SK-N-SH treated with all-trans-retinoic acid at 6 μM for 48 hours (cell line): Measurements from ENCODE around the gene RASL11B.

Experiments
- ATAC-seq: fragments of 200-7000 bp; cut with Tn5 transposase; 3 replicates; pipeline ENCODE4 v1.9.1; 2020; ENCODE audit warnings: mild to moderate bottlenecking, moderate library complexity
- BACH2 ChIP-seq: fragments of 250-450 bp; sonication (Bioruptor Pico); IDR thresholded peaks from 2 replicates; pipeline ENCODE4 v1.9.0; 2021; ENCODE audit warnings: mild to moderate bottlenecking, borderline replicate concordance
- CREB5 ChIP-seq: fragments of 250-450 bp; sonication (Bioruptor Pico); IDR thresholded peaks from 2 replicates; pipeline ENCODE4 v1.5.1; 2020; ENCODE audit warnings: low read depth, mild to moderate bottlenecking, moderate library complexity
- CSDC2 ChIP-seq: fragments of 250-450 bp; sonication (Bioruptor Pico); IDR thresholded peaks from 2 replicates; pipeline ENCODE4 v1.5.0; 2020; ENCODE audit warnings: mild to moderate bottlenecking, moderate library complexity
- CSRNP3 ChIP-seq: fragments of 250-450 bp; sonication (Bioruptor Pico); IDR thresholded peaks from 2 replicates; pipeline ENCODE4 v1.5.1; 2021; ENCODE audit warnings: mild to moderate bottlenecking, moderate library complexity
- ESRRG ChIP-seq: fragments of 250-450 bp; sonication (Bioruptor Pico); IDR thresholded peaks from 2 replicates; pipeline ENCODE4 v1.6.1; 2021; ENCODE audit warnings: mild to moderate bottlenecking
- GLIS3 ChIP-seq: fragments of 250-450 bp; sonication (Bioruptor Pico); IDR thresholded peaks from 2 replicates; pipeline ENCODE4 v1.5.0; 2020; ENCODE audit warnings: mild to moderate bottlenecking, moderate library complexity
- ISL1 ChIP-seq: fragments of 250-450 bp; sonication (Bioruptor Pico); IDR thresholded peaks from 2 replicates; pipeline ENCODE4 v2.1.2; 2022; ENCODE audit warnings: mild to moderate bottlenecking, moderate library complexity
- OSR1 ChIP-seq: fragments of 250-450 bp; sonication (Bioruptor Pico); IDR thresholded peaks from 2 replicates; pipeline ENCODE4 v1.8.0; 2022; ENCODE audit warnings: moderate library complexity, mild to moderate bottlenecking, inconsistent platforms
- PATZ1 ChIP-seq: fragments of 250-450 bp; sonication (Bioruptor Pico); IDR thresholded peaks from 2 replicates; pipeline ENCODE4 v1.8.0; 2020; ENCODE audit warnings: mild to moderate bottlenecking, moderate library complexity, borderline replicate concordance
- POU6F1 ChIP-seq: fragments of 250-450 bp; sonication (Bioruptor Pico); IDR thresholded peaks from 2 replicates; pipeline ENCODE4 v1.8.0; 2021; ENCODE audit warnings: low read depth, mild to moderate bottlenecking, moderate library complexity, borderline replicate concordance
- PPARA ChIP-seq: fragments of 250-450 bp; sonication (Bioruptor Pico); IDR thresholded peaks from 2 replicates; pipeline ENCODE4 v1.5.0; 2020; ENCODE audit warnings: mild to moderate bottlenecking, borderline replicate concordance
- RARB ChIP-seq: fragments of 250-450 bp; sonication (Bioruptor Pico); IDR thresholded peaks from 2 replicates; pipeline ENCODE4 v1.8.0; 2021; ENCODE audit warnings: mild to moderate bottlenecking, moderate library complexity
- SNAI2 ChIP-seq: fragments of 250-450 bp; sonication (Bioruptor Pico); IDR thresholded peaks from 2 replicates; pipeline ENCODE4 v1.5.0; 2020; ENCODE audit warnings: mild to moderate bottlenecking, moderate library complexity
- TCF4 ChIP-seq: fragments of 250-450 bp; sonication (Bioruptor Pico); IDR thresholded peaks from 2 replicates; pipeline ENCODE4 v1.8.0; 2021; ENCODE audit warnings: mild to moderate bottlenecking, moderate library complexity, borderline replicate concordance
- TSHZ2 ChIP-seq: fragments of 250-450 bp; sonication (Bioruptor Pico); IDR thresholded peaks from 2 replicates; pipeline ENCODE4 v1.5.0; 2020; ENCODE audit warnings: mild to moderate bottlenecking, moderate library complexity
- ZC3H10 ChIP-seq: fragments of 250-450 bp; sonication (Bioruptor Pico); IDR thresholded peaks from 2 replicates; pipeline ENCODE4 v1.5.1; 2021; ENCODE audit warnings: mild to moderate bottlenecking, moderate library complexity
- ZFP3 ChIP-seq: fragments of 250-450 bp; sonication (Bioruptor Pico); IDR thresholded peaks from 2 replicates; pipeline ENCODE4 v1.5.0; 2020; ENCODE audit warnings: mild to moderate bottlenecking, moderate library complexity
- ZFP30 ChIP-seq: fragments of 450-650 bp; formaldehyde crosslinking; IDR thresholded peaks from 2 replicates; pipeline ENCODE4 v1.5.0; 2022; ENCODE audit warnings: mild to moderate bottlenecking, moderate library complexity
- ZNF565 ChIP-seq: fragments of 450-650 bp; formaldehyde crosslinking; conservative IDR thresholded peaks from 2 replicates; pipeline ENCODE4 v1.5.0; 2020; ENCODE audit warnings: low read depth, mild to moderate bottlenecking, moderate library complexity
- ZNF8 ChIP-seq: fragments of 450-650 bp; formaldehyde crosslinking; IDR thresholded peaks from 2 replicates; pipeline ENCODE4 v1.5.0; 2020; ENCODE audit warnings: mild to moderate bottlenecking, moderate library complexity

Gene RASL11B

GRCh38 chr4:52862639-52863161 is 583 bp downstream of the RASL11B start (continued):
- TF ChIP-seq CREB5 (CRISPR knock-in tag), result no peak
- no peak for TF ChIP-seq POU6F1

- no peak for TF ChIP-seq BACH2 (CRISPR knock-in tag)
- TF ChIP-seq TSHZ2, result no peak
- TF ChIP-seq GLIS3, result no peak
- no peak for TF ChIP-seq SNAI2 (CRISPR knock-in tag)
- TF ChIP-seq ZC3H10 (CRISPR knock-in tag), result no peak
- TF ChIP-seq CSRNP3 (CRISPR knock-in tag), result no peak
- TF ChIP-seq ZFP3 (CRISPR knock-in tag), result no peak
- no peak for TF ChIP-seq TCF4 (CRISPR knock-in tag)
- TF ChIP-seq ZFP30 (CRISPR knock-in tag), result no peak
- TF ChIP-seq PPARA (CRISPR knock-in tag), result no peak
- no peak for TF ChIP-seq ZNF8 (CRISPR knock-in tag)
- no peak for TF ChIP-seq ESRRG (CRISPR knock-in tag)
- no peak for TF ChIP-seq RARB (CRISPR knock-in tag)
- TF ChIP-seq PATZ1 (CRISPR knock-in tag), result no peak
- no peak for TF ChIP-seq CSDC2
- no peak for TF ChIP-seq POU6F1
- no peak for TF ChIP-seq OSR1 (CRISPR knock-in tag)
- no peak for TF ChIP-seq CREB5 (CRISPR knock-in tag)
- TF ChIP-seq ZNF565 (CRISPR knock-in tag), result no peak
- TF ChIP-seq ISL1 (CRISPR knock-in tag), result no peak
- no peak for ATAC-seq
These were observed 1.2 kb downstream of the RASL11B start for GRCh38 chr4:52863324-52863723.
